GM18951 (cell line): ENCODE measurements around the gene RGL3.
"Not testable (repeated sequence)": the region's sequence is repeated elsewhere in the genome, so short reads cannot be mapped to it uniquely, and the experiment has no call there.

Experiments used
- POLR2A ChIP-seq: IDR thresholded peaks from 4 replicates; pipeline ENCODE4 v1.6.1; 2011; ENCODE audit warnings: mild to moderate bottlenecking; ENCODE audit not compliant: insufficient read length, insufficient read depth; ENCODE audit errors: extremely low read depth
- in situ Hi-C: fragments of 300-500 bp; cut with MboI; formaldehyde crosslinking; loops from one replicate; pipeline ENCODE4 v1.12.0; 2022; ENCODE audit warnings: low sequenced_read_pairs, mixed read lengths, inconsistent platforms; ENCODE audit not compliant: unreplicated experiment

RGL3 gene

GRCh38 chr19:11418549-11419506, at the start of gene RGL3:
RGL3 (minus strand) TSS chr19:11419314; CDS start chr19:11419278, 36 bp downstream.
- in situ Hi-C loops, result no loop called here
- no peak for TF ChIP-seq POLR2A

- in situ Hi-C loops, result not testable (repeated sequence)
Measured at GRCh38 chr19:11468266-11468845, 49.2 kb upstream of the RGL3 start.

- TF ChIP-seq POLR2A, result no peak
- in situ Hi-C loops, result no loop called here
Measured at GRCh38 chr19:11465600-11465999, 46.5 kb upstream of the RGL3 start.

GRCh38 chr19:11464333-11465265, 45.5 kb upstream of the RGL3 start:
- TF ChIP-seq POLR2A, result no peak
- in situ Hi-C loops, result no loop called here

- no peak for TF ChIP-seq POLR2A
- in situ Hi-C loops, result no loop called here
Measured at GRCh38 chr19:11463391-11463790, 44.3 kb upstream of the RGL3 start.

GRCh38 chr19:11461453-11461852, 42.3 kb upstream of the RGL3 start:
- in situ Hi-C loops, result no loop called here

GRCh38 chr19:11460207-11460606, 41.1 kb upstream of the RGL3 start:
- in situ Hi-C loops, result no loop called here
- no peak for TF ChIP-seq POLR2A

More at GRCh38 chr19:11461453-11461852, 42.3 kb upstream of the RGL3 start:
- no peak for TF ChIP-seq POLR2A

GRCh38 chr19:11458912-11459311, 39.8 kb upstream of the RGL3 start:
- in situ Hi-C loops, result not testable (repeated sequence)

GRCh38 chr19:11458236-11458900, 39.3 kb upstream of the RGL3 start:
- in situ Hi-C loops, result no loop called here
- no peak for TF ChIP-seq POLR2A

GRCh38 chr19:11457831-11458230, 38.7 kb upstream of the RGL3 start:
- TF ChIP-seq POLR2A, result no peak
- in situ Hi-C loops, result no loop called here

- no peak for TF ChIP-seq POLR2A
- in situ Hi-C loops, result no loop called here
Measured at GRCh38 chr19:11457115-11457514, 38.0 kb upstream of the RGL3 start.

GRCh38 chr19:11456659-11457058, 37.5 kb upstream of the RGL3 start:
- TF ChIP-seq POLR2A, result no peak
- in situ Hi-C loops, result no loop called here

- in situ Hi-C loops, result not testable (repeated sequence)
Measured at GRCh38 chr19:11455233-11455554, 36.1 kb upstream of the RGL3 start.
